ENCODE results near the gene SDK1.

The SDK1 gene

GRCh38 chr7:4190010-4190981, 889.2 kb downstream of the SDK1 start:
- no peak for DNase-seq (ENCODE audit: low spot score)

DNA sequence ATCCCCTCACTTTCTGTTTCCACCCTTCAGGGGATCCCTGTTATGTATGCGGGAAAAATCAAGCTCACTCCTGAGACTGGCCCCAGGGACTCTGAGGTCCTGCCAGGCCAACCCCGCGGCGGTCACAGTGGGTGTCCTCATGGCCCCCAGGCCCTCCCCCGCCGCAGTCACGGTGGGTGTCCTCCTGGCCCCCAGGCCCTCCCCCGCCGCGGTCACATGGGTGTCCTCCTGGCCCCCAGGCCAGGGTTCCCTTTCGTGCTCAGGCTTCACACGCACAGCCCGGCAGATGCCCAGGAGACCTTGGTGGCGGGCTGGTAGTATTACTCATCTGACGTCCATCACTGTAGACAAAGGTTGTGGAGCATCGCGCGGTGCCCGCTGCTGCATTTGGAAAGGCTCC, 890.0 kb downstream of the SDK1 start:
- no peak for DNase-seq (ENCODE audit: low spot score)

GRCh38 chr7:4191525-4191924, 890.5 kb downstream of the SDK1 start:
- no peak for DNase-seq (ENCODE audit: low spot score)

GRCh38 chr7:4195660-4196059, 894.6 kb downstream of the SDK1 start:
- DNase-seq (ENCODE audit: low spot score), result no peak

- no peak for DNase-seq (ENCODE audit: low spot score)
Measured at GRCh38 chr7:4196121-4196819, 895.2 kb downstream of the SDK1 start.

GRCh38 chr7:4198301-4198700, 897.2 kb downstream of the SDK1 start:
- no peak for DNase-seq (ENCODE audit: low spot score)

- DNase-seq (ENCODE audit: low spot score), result no peak
Measured at GRCh38 chr7:4200546-4201094, 899.6 kb downstream of the SDK1 start.

DNA sequence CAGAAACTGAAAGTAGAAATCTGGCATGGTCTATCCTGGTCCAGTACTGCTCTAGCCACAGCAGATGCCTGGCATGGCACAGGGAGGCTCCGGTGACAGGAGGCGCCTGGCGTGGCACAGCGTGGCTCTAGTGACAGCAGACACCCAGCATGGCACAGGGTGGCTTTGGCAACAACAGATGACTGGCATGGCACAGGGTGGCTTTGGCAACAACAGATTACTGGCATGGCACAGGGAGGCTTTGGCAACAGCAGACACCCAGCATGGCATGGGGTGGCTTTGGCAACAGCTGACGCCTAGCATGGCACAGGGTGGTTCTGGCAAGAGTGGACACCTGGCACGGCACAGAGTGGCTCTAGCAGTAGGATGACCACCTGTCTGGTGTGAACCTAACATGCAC, 900.5 kb downstream of the SDK1 start:
- no peak for DNase-seq (ENCODE audit: low spot score)

DNA sequence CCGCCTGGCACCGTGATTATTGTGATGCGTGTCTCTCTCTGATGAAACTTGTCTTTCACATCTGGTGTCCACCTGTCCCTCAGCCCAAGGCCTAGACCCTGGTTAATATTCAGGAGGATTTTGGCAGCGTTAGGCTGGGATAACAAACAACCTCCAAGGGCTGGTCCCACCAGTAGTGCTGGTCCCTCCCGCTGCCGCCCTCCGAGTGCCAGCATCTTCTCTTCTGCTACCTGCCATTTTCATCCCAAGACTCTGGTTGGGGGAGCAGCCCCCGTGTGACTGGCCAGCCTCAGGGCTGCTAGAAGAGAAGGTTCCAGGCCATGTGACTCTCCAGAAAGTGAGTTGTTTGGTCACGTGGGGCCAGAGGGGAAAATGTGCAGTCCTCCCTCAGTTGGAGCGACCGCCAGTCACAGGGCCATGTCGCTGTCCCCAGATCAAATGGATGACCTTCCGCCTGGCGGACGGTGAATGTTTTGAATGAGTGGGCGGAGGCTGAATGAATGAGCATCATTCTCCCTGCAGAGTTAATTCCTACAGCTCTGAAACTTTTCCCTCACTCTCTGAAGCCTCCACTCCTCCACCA, 901.2 kb downstream of the SDK1 start:
- DNase-seq (ENCODE audit: low spot score), result no peak

DNA sequence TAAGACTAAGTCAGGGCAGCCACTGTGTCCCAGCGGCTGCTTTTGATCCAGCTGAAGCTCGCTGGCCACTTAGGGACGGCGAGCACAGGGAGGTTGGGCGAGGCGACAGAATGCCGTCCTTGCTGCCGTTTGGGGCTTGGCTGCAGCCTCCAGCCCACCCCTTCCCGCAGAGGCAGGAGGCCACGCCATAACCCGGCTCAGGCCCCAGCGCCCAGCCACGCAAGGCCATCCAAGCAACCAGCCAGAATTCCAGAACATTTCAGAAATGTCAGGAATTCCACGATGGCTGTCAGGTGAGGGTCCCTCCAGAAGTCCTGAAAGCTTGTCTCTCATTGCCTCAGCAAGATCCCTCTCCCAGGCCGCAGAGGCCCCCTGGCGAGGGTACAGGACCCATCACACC, 901.9 kb downstream of the SDK1 start:
- DNase-seq (ENCODE audit: low spot score), result no peak

GRCh38 chr7:4203626-4204512, 902.8 kb downstream of the SDK1 start:
- no peak for DNase-seq (ENCODE audit: low spot score)

GRCh38 chr7:4204513-4205165, 903.6 kb downstream of the SDK1 start:
- no peak for DNase-seq (ENCODE audit: low spot score)

GRCh38 chr7:4205828-4206227, 904.8 kb downstream of the SDK1 start:
- DNase-seq (ENCODE audit: low spot score), result no peak

DNA sequence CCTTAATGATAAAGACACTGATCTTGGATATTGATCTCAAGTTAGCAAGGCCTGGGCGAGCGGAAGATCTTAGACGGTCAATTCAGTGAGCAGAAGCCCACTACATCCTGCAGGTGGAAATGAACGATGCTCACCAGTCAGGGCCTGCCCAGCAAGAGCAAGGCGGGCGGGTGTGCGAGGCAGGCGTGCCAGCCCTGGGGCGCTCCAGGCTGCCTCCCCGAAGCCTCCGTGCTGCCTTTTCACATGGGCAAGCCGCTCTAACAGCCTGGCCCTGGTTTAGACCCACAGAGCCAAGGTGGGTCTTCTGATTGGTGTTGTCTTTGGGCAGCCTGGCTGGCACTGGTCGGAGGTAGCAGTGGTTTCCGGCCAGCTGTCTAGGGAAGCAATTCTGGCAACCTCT, 906.0 kb downstream of the SDK1 start:
- DNase-seq (ENCODE audit: low spot score), result no peak

GRCh38 chr7:4208086-4208485, 907.0 kb downstream of the SDK1 start:
- DNase-seq (ENCODE audit: low spot score), result no peak

GRCh38 chr7:4208586-4208985, 907.5 kb downstream of the SDK1 start:
- DNase-seq (ENCODE audit: low spot score), result no peak

- DNase-seq (ENCODE audit: low spot score), result no peak
Measured at GRCh38 chr7:4209126-4209525, 908.1 kb downstream of the SDK1 start.

DNA sequence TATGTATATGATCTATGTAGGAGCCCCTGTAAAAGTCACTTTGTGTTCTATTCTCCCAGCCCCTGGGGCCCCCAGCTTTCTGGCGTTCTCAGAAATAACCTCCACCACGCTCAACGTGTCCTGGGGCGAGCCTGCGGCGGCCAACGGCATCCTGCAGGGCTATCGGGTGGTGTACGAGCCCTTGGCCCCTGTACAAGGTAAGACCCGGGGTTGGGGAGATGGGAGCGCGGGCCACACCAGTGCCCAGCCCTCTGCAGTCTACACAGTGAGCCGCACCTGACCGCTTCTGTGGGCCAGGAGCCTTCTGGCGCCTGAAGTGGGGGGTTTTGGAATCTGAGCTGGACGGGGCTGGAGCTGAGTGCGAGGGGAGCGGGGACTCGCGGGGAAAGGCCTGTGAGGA, 908.9 kb downstream of the SDK1 start:
- DNase-seq (ENCODE audit: low spot score), result no peak

DNA sequence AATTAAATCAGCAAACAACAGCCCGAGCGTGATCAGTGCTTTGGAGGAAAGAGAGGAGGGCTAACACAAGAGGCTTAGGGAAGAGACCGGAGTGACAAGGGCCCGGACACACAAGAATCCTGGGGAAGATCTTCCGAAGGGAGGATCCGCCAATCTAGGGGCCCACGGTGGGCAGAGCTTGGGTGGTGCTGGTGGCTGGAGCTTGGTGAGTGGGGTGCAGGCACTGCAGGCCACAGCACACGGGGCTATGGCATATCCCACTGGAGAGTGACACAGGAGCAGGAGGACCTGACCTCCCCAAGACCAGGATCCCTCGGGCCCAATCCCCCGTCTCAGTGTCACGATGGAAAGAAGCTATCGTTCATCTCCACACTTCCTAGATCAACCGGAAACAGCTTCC, 909.8 kb downstream of the SDK1 start:
- DNase-seq (ENCODE audit: low spot score), result no peak

- no peak for DNase-seq (ENCODE audit: low spot score)
Measured at GRCh38 chr7:4211261-4211660, 910.2 kb downstream of the SDK1 start.

DNA sequence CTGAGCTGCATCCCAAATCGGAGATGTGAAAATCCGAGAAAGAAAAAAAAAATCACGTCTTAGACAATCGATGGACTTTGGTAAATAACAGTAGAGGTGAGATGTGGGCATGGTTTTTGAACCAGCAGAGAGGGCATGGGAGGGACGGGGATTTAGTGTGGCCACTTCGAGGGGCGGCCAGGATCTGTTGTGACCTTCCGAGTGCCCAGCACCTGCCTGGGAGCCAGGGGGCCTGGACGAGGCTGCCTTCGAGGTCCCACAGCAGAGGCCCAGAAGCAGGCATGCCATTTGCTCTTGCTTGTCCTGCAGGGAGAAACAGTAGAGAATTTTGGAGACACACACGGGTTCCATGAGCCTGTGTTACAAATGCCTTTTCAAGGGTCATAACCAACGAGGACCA, 911.3 kb downstream of the SDK1 start:
- no peak for DNase-seq (ENCODE audit: low spot score)
